OCI-LY1 (cell line): Measurements from ENCODE around the gene ADPGK.

Experiments used
- H2AFZ ChIP-seq: fragments of 200-600 bp; sonication (generic), shearing (Covaris generic); 2 replicates; pipeline ENCODE4 v1.6.0; 2014; ENCODE audit warnings: antibody characterized with exemption, mild to moderate bottlenecking, low read length
- H3F3A ChIP-seq: fragments of 200-600 bp; sonication (generic), shearing (Covaris generic); 2 replicates; pipeline ENCODE4 v1.6.0; 2014; ENCODE audit warnings: mild to moderate bottlenecking, antibody characterized with exemption, low read length, moderate library complexity; ENCODE audit not compliant: insufficient read depth
- H3K27ac ChIP-seq: fragments of 200-600 bp; sonication (generic); 2 replicates; pipeline ENCODE4 v1.5.1; 2014; ENCODE audit warnings: low read length, mixed run types, mild to moderate bottlenecking, low read depth; ENCODE audit not compliant: poor library complexity, severe bottlenecking
- H3K27me3 ChIP-seq: fragments of 200-600 bp; sonication (generic); 2 replicates; pipeline ENCODE4 v1.6.0; 2014; ENCODE audit warnings: antibody characterized with exemption, mild to moderate bottlenecking, low read length, moderate library complexity; ENCODE audit not compliant: insufficient read depth
- H3K36me3 ChIP-seq: fragments of 200-600 bp; sonication (generic); 2 replicates; pipeline ENCODE4 v1.6.1; 2014; ENCODE audit warnings: mild to moderate bottlenecking, antibody characterized with exemption, low read length, moderate library complexity, mixed read lengths; ENCODE audit not compliant: insufficient read depth
- H3K4me1 ChIP-seq: fragments of 200-600 bp; sonication (generic); 2 replicates; pipeline ENCODE4 v1.5.1; 2014; ENCODE audit warnings: mild to moderate bottlenecking, low read length, moderate library complexity; ENCODE audit not compliant: insufficient read depth, severe bottlenecking
- H3K4me2 ChIP-seq: fragments of 200-600 bp; sonication (generic), shearing (Covaris generic); 2 replicates; pipeline ENCODE4 v1.6.1; 2014; ENCODE audit warnings: low read length
- H3K4me3 ChIP-seq: fragments of 200-600 bp; sonication (generic); 2 replicates; pipeline ENCODE4 v1.5.1; 2014; ENCODE audit warnings: low read length, low read depth, mild to moderate bottlenecking, mixed read lengths; ENCODE audit not compliant: poor library complexity, severe bottlenecking
- H3K79me2 ChIP-seq: fragments of 200-600 bp; shearing (Covaris generic); 2 replicates; pipeline ENCODE4 v1.6.1; 2016; ENCODE audit warnings: mixed run types, low read length, mixed read lengths; ENCODE audit not compliant: insufficient read depth
- H3K9ac ChIP-seq: fragments of 200-600 bp; sonication (generic), shearing (Covaris generic); 2 replicates; pipeline ENCODE4 v1.6.1; 2014; ENCODE audit warnings: mild to moderate bottlenecking, low read length, mixed read lengths
- H3K9me2 ChIP-seq: fragments of 200-600 bp; sonication (generic), shearing (Covaris generic); 2 replicates; pipeline ENCODE4 v1.6.1; 2014; ENCODE audit warnings: low read depth, mild to moderate bottlenecking, low read length, mixed read lengths
- H3K9me3 ChIP-seq: fragments of 200-600 bp; shearing (Covaris generic); 2 replicates; pipeline ENCODE4 v1.6.1; 2014; ENCODE audit warnings: low read length, mixed read lengths
- H4K20me1 ChIP-seq: fragments of 200-600 bp; sonication (generic), shearing (Covaris generic); 2 replicates; pipeline ENCODE4 v1.6.0; 2016; ENCODE audit warnings: mild to moderate bottlenecking, low read length; ENCODE audit not compliant: insufficient read depth
- CTCF ChIP-seq: fragments of 200-600 bp; sonication (generic), shearing (Covaris generic); IDR thresholded peaks from 2 replicates; pipeline ENCODE4 v1.5.1; 2017; ENCODE audit warnings: mild to moderate bottlenecking, antibody characterized with exemption, low read length, moderate library complexity, mixed read lengths
- EZH2 ChIP-seq: fragments of 200-600 bp; sonication (generic), shearing (Covaris generic); IDR thresholded peaks from 2 replicates; pipeline ENCODE4 v1.8.0; 2017; ENCODE audit warnings: borderline replicate concordance, mixed run types, mild to moderate bottlenecking, antibody characterized with exemption, low read length, moderate library complexity, mixed read lengths

The ADPGK gene

DNA sequence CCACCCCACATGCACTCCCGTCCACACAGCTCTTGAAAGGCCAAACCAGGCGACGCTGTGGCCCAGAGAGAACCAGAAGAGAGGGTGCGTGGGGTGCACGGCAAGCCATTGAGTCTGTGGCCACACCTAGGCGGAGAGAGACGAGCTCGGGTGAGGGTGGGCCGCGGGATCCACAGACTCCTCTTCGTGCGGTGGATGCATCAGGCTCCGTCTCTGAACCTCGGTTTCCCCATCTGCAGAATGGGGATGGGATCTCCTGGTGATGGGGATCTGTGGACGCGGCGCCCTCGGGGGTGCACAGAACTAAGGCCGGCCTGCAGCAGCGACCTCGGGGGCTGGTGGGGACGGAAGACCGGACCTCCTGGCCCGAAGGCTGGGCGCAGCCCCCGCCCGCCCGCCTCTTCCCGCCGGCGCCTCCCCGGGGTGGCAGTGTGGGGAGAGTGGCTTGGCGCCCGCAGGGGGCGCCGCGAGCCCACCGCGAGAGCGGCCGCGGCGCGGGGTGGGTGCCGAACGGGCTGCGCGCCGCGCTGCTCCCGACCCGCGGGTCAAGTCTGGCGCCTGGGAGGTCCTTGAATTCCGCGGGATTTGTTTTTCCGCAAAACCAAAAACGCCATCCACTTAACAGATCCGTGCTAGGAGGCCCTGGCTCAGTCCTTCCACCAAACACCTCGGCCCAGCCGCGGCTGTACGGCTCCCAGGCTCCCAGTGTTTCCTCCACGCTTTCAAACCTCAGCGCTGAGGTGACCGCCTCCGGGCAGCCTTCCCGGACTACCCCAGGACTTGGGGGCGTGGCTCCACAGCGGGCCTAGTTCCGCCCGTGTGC is 13.2 kb upstream of the ADPGK start:
- no peaks in the 10 kb centered on the region for H3F3A ChIP-seq
- H3K4me3 ChIP-seq: peak overlapping the region; percentile 54
- H3K79me2 ChIP-seq: no peaks in the 10 kb centered on the region
- no peaks in the 10 kb centered on the region for H3K36me3 ChIP-seq
- no peaks in the 10 kb centered on the region for H3K27me3 ChIP-seq
- no peaks in the 10 kb centered on the region for H3K9me3 ChIP-seq
- no peaks in the 10 kb centered on the region for H3K9me2 ChIP-seq
- no peak overlapping the region for H2AFZ ChIP-seq
- peak overlapping the region; percentile 48; the same call in 1 of the 2 replicates for H3K9ac ChIP-seq
- peak overlapping the region; percentile 76 for H3K4me2 ChIP-seq
- H3K4me1 ChIP-seq: peaks cover 5% of the 10 kb centered on the region
- no peak for TF ChIP-seq EZH2
- peak; percentile 60 for TF ChIP-seq CTCF
- no peaks in the 10 kb centered on the region for H4K20me1 ChIP-seq
- no peak overlapping the region for H3K27ac ChIP-seq

DNA sequence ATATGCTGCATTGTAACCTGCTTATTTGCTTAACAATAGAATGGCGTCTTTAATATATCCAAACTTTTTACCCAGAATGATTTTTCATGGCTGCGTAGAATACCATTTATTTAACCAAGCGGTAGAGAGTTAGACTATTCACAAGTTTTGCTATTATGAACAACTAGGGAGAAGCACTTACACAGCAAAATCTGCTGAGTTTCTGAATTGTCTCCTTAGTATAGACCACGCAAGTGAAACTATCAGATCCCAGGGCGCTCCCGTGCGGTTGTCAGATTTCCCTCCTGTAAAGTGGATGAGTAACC is 12.6 kb upstream of the ADPGK start:
- Histone ChIP-seq H3K4me2 (peak overlapping the region; percentile 76; the same call in 1 of the 2 replicates), H4K20me1 (no peaks in the 10 kb centered on the region), H3K9me3 (no peaks in the 10 kb centered on the region), H3K9ac (no peak overlapping the region), H2AFZ (no peak overlapping the region), H3K27ac (no peak overlapping the region), H3K36me3 (no peaks in the 10 kb centered on the region), H3F3A (no peaks in the 10 kb centered on the region), H3K79me2 (no peaks in the 10 kb centered on the region), H3K4me1 (peaks cover 5% of the 10 kb centered on the region), H3K9me2 (no peaks in the 10 kb centered on the region), H3K4me3 (no peak overlapping the region), H3K27me3 (no peaks in the 10 kb centered on the region)
- TF ChIP-seq CTCF (no peak), EZH2 (no peak)

DNA sequence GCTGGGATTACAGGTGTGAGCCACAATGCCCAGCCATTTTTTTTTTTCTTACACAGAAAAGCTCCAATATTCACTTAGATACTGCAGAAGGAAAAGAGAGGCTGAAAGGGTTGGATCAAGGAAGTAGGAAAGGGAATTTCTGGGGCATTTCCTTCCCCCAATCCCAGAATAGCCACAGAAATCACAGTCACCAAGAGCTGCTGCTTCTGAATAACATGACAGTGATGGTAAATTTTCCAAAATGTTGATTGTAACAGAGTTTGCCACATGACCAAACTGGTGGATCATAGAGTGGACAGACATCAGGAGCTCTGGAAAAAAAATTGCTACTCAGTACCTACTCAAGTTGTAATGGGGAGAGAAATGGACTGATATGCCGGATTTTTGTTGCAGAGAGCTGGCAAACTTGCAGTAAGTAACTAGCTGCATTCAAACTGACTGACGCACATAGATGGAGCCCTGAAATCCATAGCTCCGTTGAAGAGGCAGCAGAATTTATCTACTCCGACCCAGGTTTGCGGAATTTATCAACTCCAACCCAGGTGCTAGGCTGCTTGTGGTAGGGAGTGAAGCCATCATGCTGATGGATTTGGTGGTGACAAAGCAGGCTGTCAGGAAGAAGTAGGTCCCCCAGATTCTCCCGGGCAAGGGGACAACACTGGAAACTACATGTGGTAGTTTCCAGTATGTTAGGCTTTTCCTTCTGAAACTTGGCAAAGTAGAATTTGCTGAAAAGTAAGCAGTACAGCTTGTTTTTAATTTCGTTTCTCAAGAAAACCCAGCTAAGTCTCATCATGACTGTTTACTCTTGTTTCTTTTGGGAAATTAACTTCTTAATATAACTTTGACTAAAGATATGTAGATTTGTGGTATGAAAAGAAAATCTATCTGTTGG is 10.5 kb upstream of the ADPGK start:
- Histone ChIP-seq H3K4me3 (no peak overlapping the region), H3K4me2 (no peak overlapping the region), H4K20me1 (no peaks in the 10 kb centered on the region), H3K9ac (no peak overlapping the region), H2AFZ (no peak overlapping the region), H3K27me3 (no peaks in the 10 kb centered on the region), H3K79me2 (no peaks in the 10 kb centered on the region), H3K9me2 (no peaks in the 10 kb centered on the region), H3K27ac (no peak overlapping the region), H3K4me1 (peaks cover 5% of the 10 kb centered on the region), H3F3A (no peaks in the 10 kb centered on the region), H3K9me3 (no peaks in the 10 kb centered on the region), H3K36me3 (no peaks in the 10 kb centered on the region)
- TF ChIP-seq CTCF (no peak), EZH2 (no peak)
